Stimulated activated CD4-positive, alpha-beta T cell treated with anti-CD3 and anti-CD28 coated beads, Interleukin-15, amount 100 ng/mL, for 48 hours (primary cell): ENCODE data around the gene LSM10.
A peak's percentile ranks its signal among the peaks of the same experiment; 100 is the strongest.

Experiments
- DNase-seq, 2 donors: peaks; one replicate each; pipeline ENCODE4 v3.0.0-alpha.2; 2020; ENCODE audit warnings: low read depth in 2 of 2

The LSM10 gene

DNA sequence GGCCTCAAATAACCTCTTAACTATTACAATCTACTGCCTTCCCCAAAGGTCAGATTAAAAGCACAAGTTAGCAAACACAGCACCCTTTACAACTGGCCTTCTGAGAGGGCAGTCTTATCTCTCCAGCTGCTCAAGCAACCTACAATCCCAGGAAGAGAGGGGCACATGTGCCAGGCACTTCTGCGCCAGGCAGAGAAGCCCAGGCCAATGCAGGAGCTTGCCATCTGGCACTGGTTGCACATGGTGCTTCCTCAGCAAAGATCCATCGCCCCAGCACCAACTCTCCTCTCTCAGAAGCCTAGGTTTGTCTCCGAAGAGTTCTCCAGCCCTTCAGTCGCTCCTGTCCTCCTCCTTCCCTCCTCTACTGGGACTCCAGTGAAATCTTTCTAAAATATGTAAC, 14.5 kb downstream of the LSM10 start:
- no peak for DNase-seq

GRCh38 chr1:36382669-36383068, 15.0 kb downstream of the LSM10 start:
- DNase-seq: no peak

- DNase-seq: no peak
These were observed 15.5 kb downstream of the LSM10 start for GRCh38 chr1:36382231-36382630.

DNA sequence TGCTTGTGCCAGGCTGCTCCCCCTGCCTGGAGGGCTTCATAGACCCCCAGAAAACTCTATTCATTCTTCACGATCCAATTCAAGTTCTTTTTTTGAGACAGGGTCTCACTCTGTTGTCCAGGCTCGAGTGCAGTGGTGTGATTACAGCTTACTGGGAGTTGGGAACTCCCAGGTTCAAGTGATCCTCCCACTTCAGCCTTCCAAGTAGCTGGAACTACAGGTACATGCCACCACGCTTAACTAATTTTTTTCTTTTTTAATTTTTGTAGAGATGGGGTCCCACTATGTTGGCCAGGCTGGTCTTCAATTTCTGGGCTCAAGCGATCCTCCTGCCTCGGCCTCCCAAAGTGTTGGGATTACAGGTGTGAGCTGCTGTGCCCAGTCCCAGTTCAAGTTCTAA, 16.3 kb downstream of the LSM10 start:
- no peak for DNase-seq

DNA sequence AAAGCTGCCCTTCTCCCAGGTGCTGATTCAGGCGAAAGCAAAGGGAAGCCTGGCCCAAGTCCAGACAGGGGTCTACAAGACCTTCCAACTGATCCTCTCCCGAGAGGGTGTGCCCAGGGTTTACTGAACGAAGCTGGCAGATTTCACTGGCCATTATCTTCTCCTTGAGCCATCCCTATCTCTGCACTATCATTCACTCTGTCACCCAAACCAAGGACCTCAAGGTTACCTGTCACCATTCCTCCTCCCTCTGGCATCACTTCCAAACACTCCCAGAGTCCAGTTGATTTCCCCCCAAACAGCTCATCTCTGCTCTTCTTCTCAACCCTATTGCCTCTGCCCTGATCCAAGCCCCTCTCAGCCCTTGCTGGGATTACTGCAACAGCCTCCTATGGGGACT, 16.9 kb downstream of the LSM10 start:
- DNase-seq: no peak

GRCh38 chr1:36380143-36380619, 17.5 kb downstream of the LSM10 start:
- DNase-seq: no peak

GRCh38 chr1:36377791-36378492, 19.8 kb downstream of the LSM10 start:
- no peak for DNase-seq

GRCh38 chr1:36372617-36373016, 25.1 kb downstream of the LSM10 start:
- DNase-seq: no peak

GRCh38 chr1:36369061-36369861, 28.4 kb downstream of the LSM10 start:
- DNase-seq: peak in 1 of 2 donors; percentile 77

DNA sequence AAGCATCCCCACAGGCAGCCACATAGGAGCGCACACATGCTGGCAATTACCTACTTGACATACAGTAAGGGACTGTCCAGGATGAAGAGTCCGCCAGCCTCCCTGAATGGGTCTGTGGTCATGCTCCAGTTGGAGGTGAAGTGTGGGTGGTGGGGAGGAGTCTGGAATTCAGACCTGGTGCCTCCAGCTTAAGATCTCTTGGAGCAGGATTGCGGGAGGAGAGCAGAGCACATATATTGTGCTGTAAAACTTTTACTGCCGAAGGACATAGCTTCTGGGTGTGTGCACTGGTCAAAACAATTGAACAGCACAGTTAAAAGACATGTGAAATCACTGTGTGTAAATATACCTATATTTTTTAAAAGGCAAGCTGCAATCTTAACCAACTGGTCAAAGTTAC, 29.9 kb downstream of the LSM10 start:
- no peak for DNase-seq

- DNase-seq: no peak
These were observed 30.6 kb downstream of the LSM10 start for GRCh38 chr1:36367066-36367465.

DNA sequence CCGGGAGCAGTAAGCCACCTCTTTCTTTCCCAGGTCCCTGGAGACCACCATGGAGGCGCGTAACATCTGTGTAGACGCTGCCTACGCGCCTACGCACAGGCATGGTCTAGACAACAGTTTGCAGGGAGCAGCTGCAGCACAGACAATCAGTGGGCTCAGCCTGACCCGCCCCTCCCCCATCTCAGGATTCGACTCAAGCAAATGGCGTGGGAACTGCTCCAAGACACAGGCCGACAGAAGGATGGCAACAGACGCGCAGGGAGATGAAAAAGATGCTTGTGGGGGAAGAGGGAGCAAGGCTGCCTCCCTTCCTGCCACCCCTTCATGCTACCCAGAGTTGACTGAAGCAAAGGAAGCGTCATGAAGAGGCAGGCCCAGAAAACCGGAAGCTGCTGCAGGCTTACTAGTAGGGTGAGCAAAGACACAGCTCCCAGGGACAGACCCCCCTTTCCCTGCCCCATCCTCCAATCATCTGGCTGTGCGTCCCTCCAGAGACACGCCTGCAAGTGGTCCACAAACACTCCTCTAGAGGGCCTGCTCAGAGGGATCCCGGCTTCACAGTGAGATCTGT, 31.5 kb downstream of the LSM10 start:
- peak in 1 of 2 donors; percentile 30 for DNase-seq

- no peak for DNase-seq
These were observed 32.3 kb downstream of the LSM10 start for GRCh38 chr1:36365381-36365780.

- DNase-seq: no peak
These were observed 37.7 kb downstream of the LSM10 start for GRCh38 chr1:36359911-36360550.

- no peak for DNase-seq
These were observed 38.3 kb downstream of the LSM10 start for GRCh38 chr1:36359383-36359782.

DNA sequence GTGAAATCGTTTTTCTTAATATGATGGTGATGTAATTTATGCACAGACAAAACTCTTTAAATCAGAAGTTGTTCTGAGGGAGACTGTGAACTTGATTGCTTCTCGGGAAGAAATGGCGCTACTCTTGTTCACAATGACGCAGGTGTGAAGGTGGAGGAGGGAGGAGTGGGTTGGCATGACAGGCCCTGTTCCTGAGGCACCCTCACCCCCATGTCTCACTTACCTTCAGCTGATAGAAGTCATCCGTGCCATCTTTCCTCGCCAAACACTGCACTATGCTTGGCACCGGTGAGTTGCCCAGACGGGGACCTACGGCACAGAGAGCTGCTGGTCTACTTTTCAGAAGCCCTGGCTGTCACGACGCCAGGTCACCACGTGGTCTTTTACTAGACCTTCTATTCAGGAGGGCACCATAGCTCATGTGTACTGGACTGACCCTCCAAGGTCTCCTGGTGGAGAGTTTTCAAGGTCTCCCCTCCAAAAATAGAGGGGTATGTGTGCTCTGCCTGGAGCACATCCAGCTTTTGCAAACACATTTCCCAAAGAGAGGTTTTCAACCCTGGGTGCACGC, 39.1 kb downstream of the LSM10 start:
- no peak for DNase-seq

GRCh38 chr1:36355811-36356210, 41.9 kb downstream of the LSM10 start:
- DNase-seq: no peak

DNA sequence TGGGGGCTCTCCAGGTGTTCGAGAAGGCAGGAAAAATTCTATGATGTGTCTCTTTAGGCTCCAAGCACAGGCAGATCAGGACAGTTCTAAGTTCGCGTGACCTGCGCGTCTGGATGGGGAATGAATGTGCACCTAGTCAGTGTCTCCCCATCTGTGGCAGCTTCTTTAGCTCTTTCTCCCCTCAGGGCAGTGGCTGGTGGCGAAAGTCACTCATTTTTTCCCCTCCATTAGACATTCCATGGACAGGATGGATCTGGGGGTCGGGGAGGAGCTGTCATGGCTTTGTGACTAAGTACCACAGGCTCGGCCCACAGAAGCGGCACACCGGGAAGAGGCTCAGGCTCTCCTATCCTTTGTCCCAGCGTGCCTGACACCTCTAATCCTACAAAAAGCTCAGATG, 43.2 kb downstream of the LSM10 start:
- DNase-seq: no peak

DNA sequence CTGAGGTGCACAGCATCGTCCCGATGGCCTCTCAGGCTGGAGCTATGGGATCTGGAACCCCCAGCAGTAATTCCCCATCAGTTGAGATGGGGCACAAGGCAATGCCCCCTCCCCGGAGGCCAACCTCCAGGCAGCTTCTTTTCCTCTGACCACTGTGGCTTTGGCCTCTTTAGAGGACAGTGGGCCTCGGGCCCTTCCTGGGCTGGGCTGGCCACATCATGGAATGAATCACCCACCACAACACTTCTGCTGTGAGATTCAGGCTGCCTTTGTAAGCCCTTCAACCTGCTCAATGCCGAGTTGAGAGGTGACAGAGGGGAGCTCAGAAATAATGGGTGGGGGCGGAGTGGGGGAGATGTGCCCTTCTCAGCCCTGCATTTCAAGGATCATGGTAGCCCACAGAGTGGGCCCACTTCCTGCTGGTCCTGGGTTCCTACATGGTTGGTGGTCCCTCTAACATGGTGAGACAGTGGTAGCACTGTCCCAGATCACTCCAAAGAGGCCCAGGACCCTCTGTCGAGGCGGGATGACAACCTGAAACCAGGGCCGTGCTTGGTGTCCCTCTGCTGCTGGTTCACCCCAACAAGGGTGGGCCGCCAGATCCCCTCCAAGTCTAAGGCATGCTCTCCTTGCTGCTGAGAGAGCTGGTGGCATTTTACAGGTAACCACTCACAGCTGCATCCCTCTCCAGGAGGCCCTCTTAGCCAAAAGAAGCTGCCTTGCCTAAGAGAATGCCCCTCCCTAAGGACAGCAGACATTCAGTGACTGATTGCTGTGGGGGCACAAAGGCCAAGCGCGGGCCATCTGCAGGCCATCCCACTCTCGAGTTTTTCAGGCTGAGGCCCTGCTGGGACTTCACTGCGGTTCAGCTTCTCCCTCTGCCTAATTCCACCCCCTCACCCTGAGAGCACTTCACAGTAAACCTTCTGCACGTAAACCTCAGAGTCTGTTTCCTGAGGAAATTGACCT, 44.5 kb downstream of the LSM10 start:
- DNase-seq: no peak

- DNase-seq: no peak
These were observed 45.4 kb downstream of the LSM10 start for GRCh38 chr1:36352125-36352909.
